Astrocyte (in vitro differentiated cells and primary cell): ENCODE results near the gene PRKCB.

ENCODE experiments used
- EZH2 ChIP-seq: IDR thresholded peaks from 2 replicates; pipeline ENCODE4 v1.6.1; 2012; ENCODE audit warnings: mild to moderate bottlenecking, low read length, inconsistent platforms; ENCODE audit not compliant: insufficient read depth
- TF ChIP-seq, protein P1 (sequence below): IDR thresholded peaks from 2 replicates; pipeline ENCODE4 v1.5.1; 2011; ENCODE audit warnings: low read depth, mild to moderate bottlenecking, inconsistent platforms, low read length, moderate library complexity; ENCODE audit not compliant: insufficient read depth

DNA sequence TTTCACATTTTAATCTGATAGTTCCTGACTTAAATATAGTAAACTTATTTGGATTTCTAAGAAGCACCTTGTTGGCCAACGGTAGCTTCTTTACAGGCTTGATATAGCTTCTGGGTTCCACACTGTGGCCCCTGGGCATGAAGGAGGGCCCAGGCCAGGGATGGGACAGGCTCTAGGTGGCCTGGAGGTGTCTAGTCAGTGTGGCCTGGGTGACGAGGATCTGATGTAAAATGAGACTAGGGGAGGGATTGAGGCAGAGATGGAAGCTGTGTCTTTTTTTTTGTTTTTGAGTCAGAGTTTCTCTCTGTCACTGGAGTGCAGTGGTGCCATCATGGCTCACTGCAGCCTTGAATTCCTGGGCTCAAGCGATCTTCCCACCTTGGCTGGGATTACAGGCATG, 187.0 kb downstream of the PRKCB start:
- TF ChIP-seq, protein P1, sequence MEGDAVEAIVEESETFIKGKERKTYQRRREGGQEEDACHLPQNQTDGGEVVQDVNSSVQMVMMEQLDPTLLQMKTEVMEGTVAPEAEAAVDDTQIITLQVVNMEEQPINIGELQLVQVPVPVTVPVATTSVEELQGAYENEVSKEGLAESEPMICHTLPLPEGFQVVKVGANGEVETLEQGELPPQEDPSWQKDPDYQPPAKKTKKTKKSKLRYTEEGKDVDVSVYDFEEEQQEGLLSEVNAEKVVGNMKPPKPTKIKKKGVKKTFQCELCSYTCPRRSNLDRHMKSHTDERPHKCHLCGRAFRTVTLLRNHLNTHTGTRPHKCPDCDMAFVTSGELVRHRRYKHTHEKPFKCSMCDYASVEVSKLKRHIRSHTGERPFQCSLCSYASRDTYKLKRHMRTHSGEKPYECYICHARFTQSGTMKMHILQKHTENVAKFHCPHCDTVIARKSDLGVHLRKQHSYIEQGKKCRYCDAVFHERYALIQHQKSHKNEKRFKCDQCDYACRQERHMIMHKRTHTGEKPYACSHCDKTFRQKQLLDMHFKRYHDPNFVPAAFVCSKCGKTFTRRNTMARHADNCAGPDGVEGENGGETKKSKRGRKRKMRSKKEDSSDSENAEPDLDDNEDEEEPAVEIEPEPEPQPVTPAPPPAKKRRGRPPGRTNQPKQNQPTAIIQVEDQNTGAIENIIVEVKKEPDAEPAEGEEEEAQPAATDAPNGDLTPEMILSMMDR = no peak
- no peak for TF ChIP-seq EZH2
